ENCODE data around the gene TSPAN5.

TSPAN5 gene

DNA sequence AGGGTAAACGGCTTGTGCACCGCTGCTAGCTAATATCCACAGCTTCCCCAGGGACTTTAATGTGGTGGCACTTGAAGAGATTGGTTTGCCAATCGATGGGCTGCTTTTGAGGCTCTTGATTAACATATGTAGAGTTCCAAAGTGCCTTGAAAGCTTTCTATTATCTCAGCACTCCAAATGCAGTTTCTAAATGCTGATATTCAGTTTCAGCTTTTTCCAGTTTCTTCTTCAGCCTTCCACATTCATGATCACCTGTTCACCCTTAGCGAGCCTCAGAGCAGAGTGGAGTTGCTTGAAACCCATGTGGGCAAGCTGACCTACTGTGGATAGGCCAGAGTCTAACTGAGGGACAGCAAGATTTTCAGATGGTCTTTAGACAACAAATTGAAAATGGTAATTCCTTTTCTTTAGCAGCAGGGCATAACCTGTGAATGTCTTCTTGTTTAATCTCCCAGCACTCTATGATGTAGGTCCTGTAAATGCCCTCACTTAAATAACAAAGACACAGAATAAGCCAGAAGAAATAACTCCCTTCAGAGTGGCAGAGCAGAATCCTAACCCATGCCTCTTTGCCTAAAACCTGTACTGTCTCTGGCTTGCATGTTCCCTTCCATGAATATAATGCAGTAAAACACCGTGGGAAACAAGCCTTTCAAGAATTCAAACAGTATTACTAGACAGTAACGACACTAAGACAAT is 99.8 kb downstream of the TSPAN5 start:
- in situ Hi-C loops (cut with MboI; ENCODE audit: low sequenced_read_pairs, unreplicated experiment), result no loop called here
- TF ChIP-seq, protein P1, sequence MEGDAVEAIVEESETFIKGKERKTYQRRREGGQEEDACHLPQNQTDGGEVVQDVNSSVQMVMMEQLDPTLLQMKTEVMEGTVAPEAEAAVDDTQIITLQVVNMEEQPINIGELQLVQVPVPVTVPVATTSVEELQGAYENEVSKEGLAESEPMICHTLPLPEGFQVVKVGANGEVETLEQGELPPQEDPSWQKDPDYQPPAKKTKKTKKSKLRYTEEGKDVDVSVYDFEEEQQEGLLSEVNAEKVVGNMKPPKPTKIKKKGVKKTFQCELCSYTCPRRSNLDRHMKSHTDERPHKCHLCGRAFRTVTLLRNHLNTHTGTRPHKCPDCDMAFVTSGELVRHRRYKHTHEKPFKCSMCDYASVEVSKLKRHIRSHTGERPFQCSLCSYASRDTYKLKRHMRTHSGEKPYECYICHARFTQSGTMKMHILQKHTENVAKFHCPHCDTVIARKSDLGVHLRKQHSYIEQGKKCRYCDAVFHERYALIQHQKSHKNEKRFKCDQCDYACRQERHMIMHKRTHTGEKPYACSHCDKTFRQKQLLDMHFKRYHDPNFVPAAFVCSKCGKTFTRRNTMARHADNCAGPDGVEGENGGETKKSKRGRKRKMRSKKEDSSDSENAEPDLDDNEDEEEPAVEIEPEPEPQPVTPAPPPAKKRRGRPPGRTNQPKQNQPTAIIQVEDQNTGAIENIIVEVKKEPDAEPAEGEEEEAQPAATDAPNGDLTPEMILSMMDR (IDR thresholded peaks at IDR 0.05; ENCODE audit: borderline replicate concordance, control extremely low read depth, extremely low read depth, insufficient read depth, missing control alignments), result no peak
- DNase-seq (ENCODE audit: low spot score), result no peak

DNA sequence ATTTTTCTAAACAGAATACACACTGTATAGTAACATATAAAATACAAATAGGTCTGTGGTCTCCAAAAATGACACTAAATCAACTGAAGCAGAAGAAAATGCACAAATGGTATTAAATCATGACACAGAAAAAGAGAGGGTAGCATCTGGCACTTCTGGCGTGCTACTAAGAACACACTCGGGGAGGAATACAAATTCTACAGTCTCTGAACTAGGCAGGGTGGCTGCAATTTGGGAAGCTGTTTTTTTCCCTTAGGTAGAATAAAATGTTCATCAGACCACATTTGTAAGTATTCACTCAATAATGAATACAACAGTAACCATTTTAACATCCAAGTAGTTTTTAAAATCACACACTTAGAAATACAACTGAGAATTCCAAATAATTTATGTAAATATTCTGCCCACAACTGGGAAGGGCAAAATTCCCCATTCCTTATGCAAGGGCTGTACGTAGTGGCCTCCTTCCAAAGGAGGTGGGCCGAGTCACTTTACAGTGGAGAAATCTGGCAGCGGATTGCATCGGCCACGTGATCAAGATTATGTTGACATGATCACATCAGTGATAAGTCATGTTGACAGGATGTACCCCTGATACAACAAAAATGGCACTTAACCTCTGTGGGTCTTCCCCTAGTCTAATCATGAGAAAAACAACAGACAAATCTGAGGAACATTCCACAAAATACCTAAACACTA is 101.1 kb downstream of the TSPAN5 start:
- no peak for DNase-seq (ENCODE audit: low spot score)
- in situ Hi-C loops (cut with MboI; ENCODE audit: low sequenced_read_pairs, unreplicated experiment), result no loop called here
- TF ChIP-seq, protein P1 (IDR thresholded peaks at IDR 0.05; ENCODE audit: borderline replicate concordance, control extremely low read depth, extremely low read depth, insufficient read depth, missing control alignments), result no peak

DNA sequence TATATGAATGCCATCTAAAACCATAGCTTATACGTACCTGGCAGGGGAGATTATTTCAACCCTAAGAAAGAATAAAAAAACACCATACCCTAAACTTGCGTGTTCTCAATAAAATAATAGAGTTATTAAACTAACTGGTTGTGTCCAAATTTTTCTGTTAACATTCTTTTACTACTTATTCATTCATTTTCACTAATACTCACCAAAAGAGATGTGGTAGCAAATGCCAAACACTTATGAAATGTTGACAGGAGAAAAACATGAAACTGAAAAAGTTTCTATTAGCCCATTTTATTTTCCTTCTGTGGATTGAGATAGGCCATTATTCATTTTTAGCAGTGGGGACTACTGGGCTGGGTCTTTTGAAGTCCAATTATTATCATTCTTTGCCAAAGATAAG is 102.0 kb downstream of the TSPAN5 start:
- no peak for DNase-seq (ENCODE audit: low spot score)
- in situ Hi-C loops (cut with MboI; ENCODE audit: low sequenced_read_pairs, unreplicated experiment), result no loop called here
- TF ChIP-seq, protein P1 (IDR thresholded peaks at IDR 0.05; ENCODE audit: borderline replicate concordance, control extremely low read depth, extremely low read depth, insufficient read depth, missing control alignments), result no peak

DNA sequence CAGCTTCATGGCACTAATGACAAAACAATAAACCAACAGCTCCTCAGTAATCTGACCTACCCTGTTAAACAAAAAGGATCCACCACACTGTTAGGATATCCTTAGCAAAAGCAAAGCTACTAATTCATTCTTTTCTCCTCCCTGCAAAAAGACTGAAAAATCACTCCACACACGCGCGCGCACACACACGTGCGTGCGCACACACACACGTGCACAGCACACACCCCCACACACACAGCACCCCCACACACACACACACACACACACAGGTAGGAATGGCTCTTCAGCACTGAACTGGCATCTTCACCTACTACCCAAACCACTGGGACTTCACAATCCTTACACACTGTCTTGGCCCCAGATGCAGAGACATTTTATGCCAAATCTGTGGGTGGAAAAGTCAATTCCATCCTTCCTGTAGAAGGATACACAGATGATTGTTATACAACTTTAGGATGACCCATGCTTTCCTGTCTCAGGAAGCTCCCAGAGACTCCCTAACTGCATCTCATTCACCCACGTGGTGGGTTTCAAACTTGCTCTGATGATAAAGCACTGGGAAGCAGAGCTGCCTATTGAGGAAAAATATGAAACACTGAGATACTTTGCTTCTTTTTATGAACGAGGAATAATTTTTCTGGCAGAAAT is 102.5 kb downstream of the TSPAN5 start:
- TF ChIP-seq, protein P1 (IDR thresholded peaks at IDR 0.05; ENCODE audit: borderline replicate concordance, control extremely low read depth, extremely low read depth, insufficient read depth, missing control alignments), result no peak
- in situ Hi-C loops (cut with MboI; ENCODE audit: low sequenced_read_pairs, unreplicated experiment), result no loop called here
- DNase-seq (ENCODE audit: low spot score), result no peak

DNA sequence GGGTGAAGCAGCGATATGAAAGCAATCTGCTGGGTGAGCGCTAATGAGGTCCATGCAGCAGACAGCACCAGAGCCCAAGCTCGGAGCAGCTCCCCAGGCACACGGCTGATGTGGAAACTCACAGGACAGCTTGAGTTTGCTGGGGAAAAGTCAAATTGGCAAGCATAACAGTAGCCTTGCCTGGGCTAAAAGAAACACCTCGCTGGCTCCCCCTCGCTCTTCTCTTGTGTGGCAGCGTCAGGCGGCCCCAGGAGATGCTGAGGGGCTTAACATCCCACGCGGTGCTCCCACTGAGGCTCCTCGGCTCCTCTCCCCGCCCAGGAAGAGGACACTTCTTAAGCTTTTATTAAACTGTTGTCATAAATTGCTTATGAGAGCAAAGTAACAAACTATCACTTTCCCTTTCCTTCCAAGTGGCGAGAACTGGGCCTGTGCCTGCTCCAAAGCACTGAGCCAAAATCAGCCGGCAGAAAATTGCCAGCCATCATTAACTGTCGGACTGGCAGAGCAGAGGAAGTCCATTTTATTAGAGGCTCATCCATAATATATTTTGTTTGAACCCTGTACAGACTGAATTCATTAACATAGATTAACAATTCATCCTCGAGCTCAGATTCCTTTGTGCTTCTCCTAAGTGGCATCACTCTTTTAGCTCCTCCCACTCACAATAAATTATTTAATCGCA is 111.4 kb downstream of the TSPAN5 start:
- no peak for DNase-seq (ENCODE audit: low spot score)

More for the DNA sequence above, 111.4 kb downstream of the TSPAN5 start:
- in situ Hi-C loops (cut with MboI; ENCODE audit: low sequenced_read_pairs, unreplicated experiment), result no loop called here
- TF ChIP-seq, protein P1 (IDR thresholded peaks at IDR 0.05; ENCODE audit: borderline replicate concordance, control extremely low read depth, extremely low read depth, insufficient read depth, missing control alignments), result no peak
